Fibroblast of lung (primary cell): ENCODE data around the gene ITGAD. TPM values are rescaled to one million over a fixed set of nuclear protein-coding genes. Genes with fewer than 3 reads are reported as not detected.

Experiments
- DNase-seq, 2 donors: peaks; one replicate each; pipeline versions ENCODE4 v3.0.0 to v3.0.0-alpha.2; 2010; ENCODE audit warnings: low read depth in 2 of 2
- H2AFZ ChIP-seq: 2 replicates; pipeline ENCODE4 v1.5.1; 2012; ENCODE audit warnings: low read length, control low read depth, inconsistent platforms
- H3K27ac ChIP-seq: 2 replicates; pipeline ENCODE4 v1.5.1; 2011; ENCODE audit warnings: low read length, control low read depth; ENCODE audit not compliant: insufficient read depth
- H3K27me3 ChIP-seq: 2 replicates; pipeline ENCODE4 v1.5.1; 2011; ENCODE audit warnings: mild to moderate bottlenecking, low read length; ENCODE audit not compliant: control insufficient read depth, insufficient read depth
- H3K36me3 ChIP-seq: 2 replicates; pipeline ENCODE4 v1.5.1; 2011; ENCODE audit warnings: low read length; ENCODE audit not compliant: control insufficient read depth, insufficient read depth
- H3K4me1 ChIP-seq: 2 replicates; pipeline ENCODE4 v1.5.1; 2011; ENCODE audit warnings: low read length; ENCODE audit not compliant: control insufficient read depth, insufficient read depth; ENCODE audit errors: extremely low read depth
- H3K4me2 ChIP-seq: 2 replicates; pipeline ENCODE4 v1.5.1; 2011; ENCODE audit warnings: low read length, control low read depth; ENCODE audit not compliant: insufficient read depth; ENCODE audit errors: extremely low read depth
- H3K4me3 ChIP-seq, 4 experiments: fragments of 200-600 bp in 1 of 4; sonication (generic) in 1 of 4; replicated peaks in 1 of 4; 2 replicates each; pipeline ENCODE4 v1.5.1; 2011 to 2016; ENCODE audit warnings: low read length in 4 of 4, low read depth in 3 of 4, mild to moderate bottlenecking in 3 of 4, control low read depth in 2 of 4, inconsistent platforms in 1 of 4, mixed read lengths in 1 of 4; ENCODE audit not compliant: insufficient read depth in 1 of 4; ENCODE audit errors: control extremely low read depth in 1 of 4
- H3K79me2 ChIP-seq: 2 replicates; pipeline ENCODE4 v1.5.1; 2012; ENCODE audit warnings: mild to moderate bottlenecking, low read length, inconsistent platforms; ENCODE audit not compliant: control insufficient read depth, insufficient read depth
- H3K9ac ChIP-seq: 2 replicates; pipeline ENCODE4 v1.5.1; 2011; ENCODE audit warnings: mild to moderate bottlenecking, low read length, control low read depth; ENCODE audit not compliant: insufficient read depth
- H3K9me3 ChIP-seq: 2 replicates; pipeline ENCODE4 v1.5.1; 2012; ENCODE audit warnings: low read depth, low read length; ENCODE audit not compliant: control insufficient read depth, insufficient read depth
- H4K20me1 ChIP-seq: 2 replicates; pipeline ENCODE4 v1.5.1; 2011; ENCODE audit warnings: low read length; ENCODE audit not compliant: control insufficient read depth, insufficient read depth; ENCODE audit errors: extremely low read depth
- CTCF ChIP-seq, 2 donors: IDR thresholded peaks in 1 of 2; conservative IDR thresholded peaks in 1 of 2; 1 replicate in 1 of 2; 2 replicates in 1 of 2; pipeline ENCODE4 v1.5.1; 2011 to 2012; ENCODE audit warnings: low read length in 2 of 2, control low read depth in 1 of 2, inconsistent platforms in 1 of 2, low read depth in 1 of 2, mild to moderate bottlenecking in 1 of 2
- EZH2 ChIP-seq: IDR thresholded peaks from 2 replicates; pipeline ENCODE4 v1.5.1; 2012; ENCODE audit warnings: low read length, control low read depth, mild to moderate bottlenecking; ENCODE audit errors: missing control alignments
- polyA plus RNA-seq, 2 donors: library from polyadenylated mRNA; depleted of rRNA in 1 of 2; stranded (reverse) in 1 of 2; unstranded in 1 of 2; fragments of >200 nt; gene quantifications; 2 replicates each; pipeline ENCODE4 v1.2.1, GENCODE V29; 2011 to 2012; ENCODE audit warnings: missing spikeins in 1 of 2
- total RNA-seq: library from RNA; depleted of rRNA; stranded (reverse); fragments of >200 nt; gene quantifications from 2 replicates; pipeline ENCODE4 v1.2.1, GENCODE V29; 2014

Gene ITGAD
- total and polyA plus RNA-seq, 2 donors (not counting 1 experiment from before 2014, with no cell fraction given), result not detected

DNA sequence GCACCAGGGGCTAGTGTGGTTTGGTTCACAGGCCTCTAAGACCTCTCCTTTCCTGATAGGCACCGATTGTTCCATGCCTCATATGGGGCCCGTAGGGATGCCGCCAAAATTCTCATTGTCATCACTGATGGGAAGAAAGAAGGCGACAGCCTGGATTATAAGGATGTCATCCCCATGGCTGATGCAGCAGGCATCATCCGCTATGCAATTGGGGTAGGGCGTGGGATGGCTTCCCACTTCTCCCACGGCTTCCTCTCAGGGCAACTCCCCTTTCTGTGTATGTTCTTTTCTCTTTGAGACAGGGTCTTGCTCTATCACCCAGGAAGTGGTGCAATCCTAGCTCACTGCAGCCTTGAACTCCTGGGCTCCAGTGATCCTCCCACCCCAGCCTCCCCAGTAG, 32.9 kb upstream of the ITGAD start:
- no peak for TF ChIP-seq CTCF (conservative IDR thresholded peaks at IDR 0.05 in 1 of 2, IDR thresholded peaks at IDR 0.05 in 1 of 2; ENCODE audit: low read depth in 1 of 2, low read length in 2 of 2)
- no peak for TF ChIP-seq EZH2
- H3K4me3 ChIP-seq, result no peak overlapping the region
- no peaks in the 10 kb centered on the region for H3K27me3 ChIP-seq
- H3K36me3 ChIP-seq, result no peaks in the 10 kb centered on the region
- H2AFZ ChIP-seq, result no peak overlapping the region
- H3K9me3 ChIP-seq, result no peaks in the 10 kb centered on the region
- H3K79me2 ChIP-seq, result no peaks in the 10 kb centered on the region
- H4K20me1 ChIP-seq, result no peaks in the 10 kb centered on the region
- no peak overlapping the region for H3K9ac ChIP-seq
- no peak overlapping the region for H3K27ac ChIP-seq
- no peak for DNase-seq
- H3K4me2 ChIP-seq, result no peak overlapping the region
- H3K4me1 ChIP-seq, result no peaks in the 10 kb centered on the region

DNA sequence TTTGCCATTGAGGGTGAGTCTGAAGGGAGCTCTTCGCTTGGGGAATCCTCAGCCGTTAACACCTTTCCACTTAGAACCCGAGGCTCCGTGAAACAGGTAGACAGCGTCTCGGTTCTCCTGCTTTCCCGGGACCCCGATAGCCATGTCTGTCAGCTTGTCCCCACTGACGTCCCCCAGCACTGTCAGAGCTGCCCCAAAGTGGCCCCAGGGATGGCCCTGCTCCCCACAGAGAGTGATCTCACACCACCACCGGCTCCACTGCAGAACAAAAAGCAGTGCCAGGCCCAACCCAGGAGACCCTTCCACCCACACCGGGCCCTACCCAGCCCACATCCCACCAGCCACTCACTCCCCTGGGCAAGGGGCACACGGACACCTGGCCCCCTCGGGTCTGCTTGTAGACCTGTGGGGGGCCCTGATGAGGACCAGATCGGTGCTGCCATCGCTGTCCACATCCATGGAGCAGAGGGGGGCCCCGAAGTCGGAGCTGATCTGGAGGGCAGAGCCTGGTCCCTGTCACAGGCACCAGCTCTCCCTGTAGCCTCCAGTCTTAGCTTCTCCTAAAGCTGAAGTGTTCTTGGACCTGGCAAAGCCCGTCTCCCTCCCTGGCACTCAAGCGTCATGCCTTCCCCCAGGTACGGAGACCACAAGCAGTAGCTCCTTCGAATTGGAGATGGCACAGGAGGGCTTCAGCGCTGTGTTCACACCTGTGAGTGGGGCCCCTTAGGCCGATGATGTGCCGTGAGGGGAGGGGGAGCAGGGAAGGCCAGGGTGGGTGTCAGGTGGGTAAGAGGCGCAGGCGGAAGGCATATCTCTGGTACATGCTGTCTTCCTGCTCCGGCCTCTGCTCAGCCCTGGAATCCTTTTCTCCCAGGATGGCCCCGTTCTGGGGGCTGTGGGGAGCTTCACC, 31.7 kb upstream of the ITGAD start:
- Histone ChIP-seq H3K4me1 (no peaks in the 10 kb centered on the region), H4K20me1 (no peaks in the 10 kb centered on the region), H3K36me3 (no peaks in the 10 kb centered on the region), H3K4me3 (no peak overlapping the region), H3K27me3 (no peaks in the 10 kb centered on the region), H3K79me2 (no peaks in the 10 kb centered on the region), H3K4me2 (no peak overlapping the region), H3K9ac (no peak overlapping the region), H3K9me3 (no peaks in the 10 kb centered on the region), H2AFZ (no peak overlapping the region), H3K27ac (no peak overlapping the region)
- no peak for DNase-seq
- TF ChIP-seq EZH2 (no peak), CTCF (conservative IDR thresholded peaks at IDR 0.05 in 1 of 2, IDR thresholded peaks at IDR 0.05 in 1 of 2; ENCODE audit: low read depth in 1 of 2, low read length in 2 of 2) (no peak)

DNA sequence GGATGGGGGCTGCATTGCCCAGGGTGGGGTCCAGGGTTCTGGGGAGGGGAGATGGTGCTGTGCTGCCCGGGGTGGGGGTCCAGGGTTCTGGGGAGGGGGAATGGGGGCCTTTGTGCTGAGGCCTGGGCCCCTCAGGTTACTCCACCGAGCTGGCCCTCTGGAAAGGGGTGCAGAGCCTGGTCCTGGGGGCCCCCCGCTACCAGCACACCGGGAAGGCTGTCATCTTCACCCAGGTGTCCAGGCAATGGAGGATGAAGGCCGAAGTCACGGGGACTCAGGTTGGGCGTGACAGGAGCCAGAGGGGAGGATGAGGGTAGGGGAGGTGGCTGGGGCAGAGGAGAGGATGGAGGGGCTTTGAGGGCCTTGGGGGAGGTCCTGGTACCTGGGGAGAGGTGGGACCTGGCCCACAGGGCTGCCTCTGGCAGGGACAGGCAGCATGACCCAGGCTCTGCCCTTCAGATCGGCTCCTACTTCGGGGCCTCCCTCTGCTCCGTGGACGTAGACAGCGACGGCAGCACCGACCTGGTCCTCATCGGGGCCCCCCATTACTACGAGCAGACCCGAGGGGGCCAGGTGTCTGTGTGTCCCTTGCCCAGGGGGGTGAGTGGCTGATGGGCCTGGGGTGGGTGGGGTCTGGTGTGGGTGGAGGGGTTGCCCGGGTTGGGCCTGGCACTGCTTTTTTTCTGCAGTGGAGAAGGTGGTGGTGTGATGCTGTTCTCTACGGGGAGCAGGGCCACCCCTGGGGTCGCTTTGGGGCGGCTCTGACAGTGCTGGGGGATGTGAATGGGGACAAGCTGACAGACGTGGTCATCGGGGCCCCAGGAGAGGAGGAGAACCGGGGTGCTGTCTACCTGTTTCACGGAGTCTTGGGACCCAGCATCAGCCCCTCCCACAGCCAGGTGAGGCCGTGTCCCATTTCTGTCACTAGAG, 30.4 kb upstream of the ITGAD start:
- no peaks in the 10 kb centered on the region for H3K9me3 ChIP-seq
- no peak overlapping the region for H3K27ac ChIP-seq
- no peaks in the 10 kb centered on the region for H3K4me1 ChIP-seq
- H3K4me2 ChIP-seq, result no peak overlapping the region
- H3K27me3 ChIP-seq, result no peaks in the 10 kb centered on the region
- H3K9ac ChIP-seq, result no peak overlapping the region
- H4K20me1 ChIP-seq, result no peaks in the 10 kb centered on the region
- TF ChIP-seq CTCF (conservative IDR thresholded peaks at IDR 0.05 in 1 of 2, IDR thresholded peaks at IDR 0.05 in 1 of 2; ENCODE audit: low read depth in 1 of 2, low read length in 2 of 2), result no peak
- no peak for TF ChIP-seq EZH2
- H3K4me3 ChIP-seq, result no peak overlapping the region
- no peak for DNase-seq
- no peaks in the 10 kb centered on the region for H3K79me2 ChIP-seq
- no peaks in the 10 kb centered on the region for H3K36me3 ChIP-seq
- no peak overlapping the region for H2AFZ ChIP-seq
